Smooth muscle cell (in vitro differentiated cells): ENCODE data around the gene BST1. TPM values are rescaled to one million over a fixed set of nuclear protein-coding genes. Genes with fewer than 3 reads are reported as not detected.
A peak's percentile ranks its signal among the peaks of the same experiment; 100 is the strongest.

Experiments used
- DNase-seq: peaks from one replicate; lab custom pipeline; 2025; ENCODE audit not compliant: unreplicated experiment; lab: John Stamatoyannopoulos, UW
- H2AFZ ChIP-seq: fragments of 200-600 bp; sonication (generic); 2 replicates; pipeline ENCODE4 v1.6.0; 2016; ENCODE audit warnings: antibody characterized with exemption, low read depth, mild to moderate bottlenecking
- H3F3A ChIP-seq: fragments of 200-600 bp; sonication (generic); 2 replicates; pipeline ENCODE4 v1.6.0; 2017; ENCODE audit warnings: antibody characterized with exemption, low read depth
- H3K27ac ChIP-seq: fragments of 200-600 bp; sonication (generic); 2 replicates; pipeline ENCODE4 v1.5.1; 2016; ENCODE audit warnings: low read depth, mild to moderate bottlenecking
- H3K27me3 ChIP-seq: fragments of 200-600 bp; sonication (generic); 2 replicates; pipeline ENCODE4 v1.6.1; 2016; ENCODE audit warnings: low read depth, mild to moderate bottlenecking
- H3K36me3 ChIP-seq: fragments of 200-600 bp; sonication (generic); 2 replicates; pipeline ENCODE4 v1.5.1; 2016; ENCODE audit warnings: low read depth
- H3K4me1 ChIP-seq: fragments of 200-600 bp; sonication (generic); 2 replicates; pipeline ENCODE4 v1.5.1; 2016; ENCODE audit warnings: low read depth
- H3K4me2 ChIP-seq: fragments of 200-600 bp; sonication (generic); 2 replicates; pipeline ENCODE4 v1.6.0; 2016; ENCODE audit warnings: mild to moderate bottlenecking
- H3K4me3 ChIP-seq: fragments of 200-600 bp; sonication (generic); 2 replicates; pipeline ENCODE4 v1.5.1; 2016; ENCODE audit warnings: mild to moderate bottlenecking
- H3K79me2 ChIP-seq: fragments of 200-600 bp; sonication (generic); 2 replicates; pipeline ENCODE4 v1.6.0; 2016; ENCODE audit warnings: low read depth, mild to moderate bottlenecking
- H3K9ac ChIP-seq: fragments of 200-600 bp; sonication (generic); 2 replicates; pipeline ENCODE4 v1.6.0; 2016; ENCODE audit warnings: low read depth
- H3K9me3 ChIP-seq: fragments of 200-600 bp; sonication (generic); replicated peaks from 2 replicates; pipeline ENCODE4 v1.5.1; 2016; ENCODE audit warnings: low read depth
- H4K20me1 ChIP-seq: fragments of 200-600 bp; sonication (generic); 2 replicates; pipeline ENCODE4 v1.6.0; 2016; ENCODE audit warnings: low read depth
- CTCF ChIP-seq: fragments of 200-600 bp; sonication (generic); IDR thresholded peaks from 2 replicates; pipeline ENCODE4 v1.5.1; 2017; ENCODE audit warnings: borderline replicate concordance, mild to moderate bottlenecking, antibody characterized with exemption; ENCODE audit not compliant: insufficient read depth, poor library complexity, severe bottlenecking
- WGBS: methylation state at CpG from one replicate; pipeline ENCODE4 v1.1.7; 2016; ENCODE audit warnings: low lambda C conversion rate; 5-methylcytosine and 5-hydroxymethylcytosine counted together
- polyA plus RNA-seq: library from polyadenylated mRNA; unstranded; fragments of >200 nt; fragmentation: Nextera tagmentation; extraction: Ambion mirVana; gene quantifications from 2 replicates; pipeline ENCODE4 v1.2.1, GENCODE V29; 2016
- total RNA-seq: library from RNA; depleted of rRNA; stranded (reverse); fragments of >200 nt; gene quantifications from 2 replicates; pipeline ENCODE4 v1.2.3, GENCODE V29; 2014

Gene BST1
- total and polyA plus RNA-seq, 2 experiments from 2014 or later = 5.2 TPM

GRCh38 chr4:15657366-15657765, 45.5 kb upstream of the BST1 start:
- Histone ChIP-seq H3K4me1 (peaks cover 27% of the 10 kb centered on the region), H3K27ac (no peak overlapping the region), H3K4me2 (no peak overlapping the region), H3K79me2 (peaks cover 22% of the 10 kb centered on the region), H4K20me1 (peaks cover 17% of the 10 kb centered on the region), H3K27me3 (no peaks in the 10 kb centered on the region), H2AFZ (no peak overlapping the region), H3K9me3 (no peaks in the 10 kb centered on the region), H3K9ac (no peak overlapping the region), H3F3A (peaks cover 29% of the 10 kb centered on the region), H3K4me3 (no peak overlapping the region), H3K36me3 (no peaks in the 10 kb centered on the region)
- no peak for TF ChIP-seq CTCF
- no peak for DNase-seq

GRCh38 chr4:15658136-15658770, 44.6 kb upstream of the BST1 start:
- H2AFZ ChIP-seq = no peak overlapping the region
- WGBS = 42% methylated on average over 4 of the region's 4 CpGs
- no peak overlapping the region for H3K9ac ChIP-seq
- H3K27me3 ChIP-seq = no peaks in the 10 kb centered on the region
- H4K20me1 ChIP-seq = peaks cover 8% of the 10 kb centered on the region
- H3K4me2 ChIP-seq = peak overlapping the region; percentile 3
- H3K27ac ChIP-seq = no peak overlapping the region
- DNase-seq = no peak
- H3K9me3 ChIP-seq = no peaks in the 10 kb centered on the region
- H3K36me3 ChIP-seq = no peaks in the 10 kb centered on the region
- peaks cover 29% of the 10 kb centered on the region for H3F3A ChIP-seq
- H3K4me1 ChIP-seq = peaks cover 18% of the 10 kb centered on the region
- peaks cover 13% of the 10 kb centered on the region for H3K79me2 ChIP-seq
- no peak for TF ChIP-seq CTCF
- no peak overlapping the region for H3K4me3 ChIP-seq

- WGBS = 97% methylated on average over 2 of the region's 2 CpGs
- Histone ChIP-seq H3F3A (peaks cover 29% of the 10 kb centered on the region), H3K36me3 (no peaks in the 10 kb centered on the region), H3K4me3 (no peak overlapping the region), H3K9me3 (no peaks in the 10 kb centered on the region), H4K20me1 (peaks cover 3% of the 10 kb centered on the region), H3K27ac (no peak overlapping the region), H3K79me2 (peaks cover 8% of the 10 kb centered on the region), H3K4me1 (peaks cover 12% of the 10 kb centered on the region), H3K9ac (no peak overlapping the region), H2AFZ (no peak overlapping the region), H3K4me2 (no peak overlapping the region), H3K27me3 (no peaks in the 10 kb centered on the region)
- DNase-seq = no peak
- TF ChIP-seq CTCF = no peak
Observed at GRCh38 chr4:15658781-15659180, 44.1 kb upstream of the BST1 start.
